Activated naive CD4-positive, alpha-beta T cell treated with Interleukin-2 at 50 U/mL for 16 hours (primary cell): ENCODE data around the gene IL6.
A peak's percentile ranks its signal among the peaks of the same experiment; 100 is the strongest.
"Not testable (repeated sequence)": the region's sequence is repeated elsewhere in the genome, so short reads cannot be mapped to it uniquely, and the experiment has no call there.

Experiments used
- DNase-seq: peaks from one replicate; pipeline ENCODE4 v3.0.0-alpha.2; 2020

IL6 gene

GRCh38 chr7:22726907-22727713 is at the start of gene IL6:
Gene IL6 (plus strand): TSS chr7:22727200. CDS start chr7:22727263, 63 bp downstream.
- DNase-seq: no peak

GRCh38 chr7:22677263-22677662 is 49.7 kb upstream of the IL6 start:
- not testable (repeated sequence) for DNase-seq

GRCh38 chr7:22677680-22678079 is 49.3 kb upstream of the IL6 start:
- no peak for DNase-seq

GRCh38 chr7:22680482-22680911 is 46.5 kb upstream of the IL6 start:
- no peak for DNase-seq

- no peak for DNase-seq
These were observed 45.7 kb upstream of the IL6 start for GRCh38 chr7:22681312-22681711.

- DNase-seq: no peak
These were observed 44.9 kb upstream of the IL6 start for GRCh38 chr7:22681852-22682657.

- DNase-seq: no peak
These were observed 43.6 kb upstream of the IL6 start for GRCh38 chr7:22683379-22683778.

- no peak for DNase-seq
These were observed 40.4 kb upstream of the IL6 start for GRCh38 chr7:22686620-22687019.

- no peak for DNase-seq
These were observed 38.9 kb upstream of the IL6 start for GRCh38 chr7:22688084-22688483.

- not testable (repeated sequence) for DNase-seq
These were observed 38.1 kb upstream of the IL6 start for GRCh38 chr7:22688934-22689333.

- DNase-seq: no peak
These were observed 32.3 kb upstream of the IL6 start for GRCh38 chr7:22694597-22695207.

GRCh38 chr7:22695476-22696132 is 31.4 kb upstream of the IL6 start:
- DNase-seq: no peak

GRCh38 chr7:22696541-22697228 is 30.3 kb upstream of the IL6 start:
- peak; percentile 18 for DNase-seq

GRCh38 chr7:22697322-22697859 is 29.6 kb upstream of the IL6 start:
- no peak for DNase-seq

- DNase-seq: no peak
These were observed 29.0 kb upstream of the IL6 start for GRCh38 chr7:22697876-22698606.

GRCh38 chr7:22698767-22699166 is 28.2 kb upstream of the IL6 start:
- DNase-seq: peak; percentile 24

- DNase-seq: no peak
These were observed 26.4 kb upstream of the IL6 start for GRCh38 chr7:22700559-22701002.

- no peak for DNase-seq
These were observed 24.5 kb upstream of the IL6 start for GRCh38 chr7:22702516-22702915.

GRCh38 chr7:22703107-22703855 is 23.7 kb upstream of the IL6 start:
- not testable (repeated sequence) for DNase-seq

GRCh38 chr7:22703978-22704610 is 22.9 kb upstream of the IL6 start:
- DNase-seq: not testable (repeated sequence)
